Brain microvascular endothelial cell (primary cell): ENCODE measurements around the gene FAM149B1.

Experiments
- DNase-seq: peaks from one replicate; pipeline ENCODE4 v3.0.0-alpha.2; 2020
- H3K27ac ChIP-seq: fragments of 250-450 bp; sonication (Bioruptor Pico); 2 replicates; pipeline ENCODE4 v1.5.1; 2020; ENCODE audit warnings: mild to moderate bottlenecking, moderate library complexity
- H3K27me3 ChIP-seq: fragments of 250-450 bp; sonication (Bioruptor Pico); replicated peaks from 2 replicates; pipeline ENCODE4 v1.5.1; 2020; ENCODE audit warnings: mild to moderate bottlenecking
- H3K36me3 ChIP-seq: fragments of 250-450 bp; sonication (Bioruptor Pico); replicated peaks from 2 replicates; pipeline ENCODE4 v1.5.1; 2020; ENCODE audit warnings: mild to moderate bottlenecking
- H3K4me3 ChIP-seq: 2 replicates; pipeline ENCODE4 v1.5.1; 2011; ENCODE audit warnings: low read depth, mild to moderate bottlenecking, control low read depth, low read length, moderate library complexity
- CTCF ChIP-seq: IDR thresholded peaks from 2 replicates; pipeline ENCODE4 v1.5.1; 2011; ENCODE audit warnings: low read depth, mild to moderate bottlenecking, moderate library complexity, low read length, control low read depth, inconsistent platforms; ENCODE audit errors: missing control alignments
- in situ Hi-C: cut with HindIII; loops from 2 replicates; pipeline ENCODE4 v1.10.0; 2017; ENCODE audit warnings: low sequenced_read_pairs, low pct_ligation_motif_present

Gene FAM149B1

GRCh38 chr10:73281097-73281496 lies 113.2 kb downstream of the FAM149B1 start:
- in situ Hi-C loops = no loop called here
- no peak overlapping the region for H3K27ac ChIP-seq

GRCh38 chr10:73287441-73287840 lies 119.5 kb downstream of the FAM149B1 start:
- Histone ChIP-seq H3K27me3 (no peaks in the 10 kb centered on the region), H3K4me3 (no peak overlapping the region), H3K27ac (no peak overlapping the region), H3K36me3 (no peaks in the 10 kb centered on the region)
- TF ChIP-seq CTCF = no peak
- DNase-seq = no peak
- in situ Hi-C loops = no loop called here

More at GRCh38 chr10:73281097-73281496, 113.2 kb downstream of the FAM149B1 start:
- no peak for DNase-seq
- Histone ChIP-seq H3K27me3 (no peaks in the 10 kb centered on the region), H3K36me3 (no peaks in the 10 kb centered on the region), H3K4me3 (no peak overlapping the region)
- TF ChIP-seq CTCF = no peak

GRCh38 chr10:73289958-73290357 lies 122.0 kb downstream of the FAM149B1 start:
- in situ Hi-C loops = no loop called here

GRCh38 chr10:73293461-73293860 lies 125.5 kb downstream of the FAM149B1 start:
- TF ChIP-seq CTCF = no peak
- DNase-seq = no peak
- in situ Hi-C loops = no loop called here

More at GRCh38 chr10:73289958-73290357, 122.0 kb downstream of the FAM149B1 start:
- no peak overlapping the region for H3K4me3 ChIP-seq
- H3K27ac ChIP-seq = no peak overlapping the region
- no peaks in the 10 kb centered on the region for H3K27me3 ChIP-seq
- no peak for DNase-seq
- H3K36me3 ChIP-seq = no peaks in the 10 kb centered on the region
- no peak for TF ChIP-seq CTCF

More at GRCh38 chr10:73293461-73293860, 125.5 kb downstream of the FAM149B1 start:
- no peaks in the 10 kb centered on the region for H3K36me3 ChIP-seq
- no peak overlapping the region for H3K4me3 ChIP-seq
- H3K27me3 ChIP-seq = peaks cover 4% of the 10 kb centered on the region
- no peak overlapping the region for H3K27ac ChIP-seq
